ENCODE data around the gene ERI3.

Gene ERI3

DNA sequence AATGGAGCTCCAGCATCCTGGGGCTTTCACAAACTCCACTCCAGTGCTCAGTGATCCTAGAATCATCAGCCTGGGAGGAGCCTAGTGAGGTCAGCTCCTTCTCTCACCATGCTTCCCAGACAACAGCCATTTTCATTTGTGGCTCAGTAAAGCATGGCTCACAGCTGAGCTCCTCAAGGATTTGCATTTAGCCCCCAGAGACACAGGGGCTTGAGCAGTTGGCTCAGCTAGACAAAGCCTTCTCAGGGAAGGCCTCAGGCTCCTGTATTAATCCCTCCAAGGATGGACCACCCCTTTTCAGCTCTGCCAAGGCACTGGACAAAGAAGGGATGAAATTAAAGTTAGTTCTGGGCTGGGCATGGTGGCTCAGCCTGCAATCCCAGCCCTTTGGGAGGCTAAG, 39.5 kb downstream of the ERI3 start:
- no peaks in the 10 kb centered on the region for H3K27me3 Mint-ChIP-seq (ENCODE audit: low read depth)
- no peak overlapping the region for H3K27ac Mint-ChIP-seq
- H3K36me3 Mint-ChIP-seq (ENCODE audit: low read depth) = peaks cover 5% of the 10 kb centered on the region
- H3K4me1 Mint-ChIP-seq (ENCODE audit: low read depth) = peaks cover 12% of the 10 kb centered on the region
- H3K4me3 Mint-ChIP-seq = no peak overlapping the region
- H3K9me3 Mint-ChIP-seq = no peaks in the 10 kb centered on the region
- no peak for DNase-seq (ENCODE audit: low spot score)

DNA sequence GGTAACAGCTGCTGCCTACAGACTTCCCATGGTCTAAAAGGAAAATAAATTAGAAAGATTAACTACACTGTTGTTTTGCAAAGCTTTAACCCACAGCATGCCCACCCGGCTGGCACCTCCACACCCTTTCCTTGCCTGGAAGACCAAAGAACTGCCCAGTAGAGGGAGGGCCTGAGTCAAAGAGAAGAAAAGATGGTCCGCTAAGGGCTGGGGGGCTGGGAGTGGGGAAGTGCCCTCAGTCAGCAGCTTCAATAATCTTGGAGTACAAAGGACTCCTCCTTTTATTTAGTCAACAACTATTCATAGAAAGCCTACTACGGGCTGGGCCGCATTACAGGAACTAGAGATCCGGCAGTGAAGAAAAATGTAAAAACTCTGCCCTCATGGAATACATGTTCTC, 40.6 kb downstream of the ERI3 start:
- H3K9me3 Mint-ChIP-seq = no peaks in the 10 kb centered on the region
- H3K4me3 Mint-ChIP-seq = no peak overlapping the region
- no peak overlapping the region for H3K27ac Mint-ChIP-seq
- H3K4me1 Mint-ChIP-seq (ENCODE audit: low read depth) = peaks cover 15% of the 10 kb centered on the region
- peaks cover 8% of the 10 kb centered on the region for H3K36me3 Mint-ChIP-seq (ENCODE audit: low read depth)
- H3K27me3 Mint-ChIP-seq (ENCODE audit: low read depth) = no peaks in the 10 kb centered on the region
- DNase-seq (ENCODE audit: low spot score) = no peak

- Mint-ChIP-seq H3K9me3 (no peaks in the 10 kb centered on the region), H3K4me1 (ENCODE audit: low read depth) (peaks cover 15% of the 10 kb centered on the region), H3K27me3 (ENCODE audit: low read depth) (no peaks in the 10 kb centered on the region), H3K4me3 (no peak overlapping the region), H3K27ac (no peak overlapping the region), H3K36me3 (ENCODE audit: low read depth) (peaks cover 8% of the 10 kb centered on the region)
- no peak for DNase-seq (ENCODE audit: low spot score)
Observed at GRCh38 chr1:44313265-44313918, 41.7 kb downstream of the ERI3 start.

GRCh38 chr1:44312399-44313196, 42.5 kb downstream of the ERI3 start:
- H3K4me1 Mint-ChIP-seq (ENCODE audit: low read depth) = peaks cover 11% of the 10 kb centered on the region
- H3K27me3 Mint-ChIP-seq (ENCODE audit: low read depth) = no peaks in the 10 kb centered on the region
- H3K36me3 Mint-ChIP-seq (ENCODE audit: low read depth) = peaks cover 13% of the 10 kb centered on the region
- no peak overlapping the region for H3K4me3 Mint-ChIP-seq
- H3K27ac Mint-ChIP-seq = no peak overlapping the region
- DNase-seq (ENCODE audit: low spot score) = no peak
- H3K9me3 Mint-ChIP-seq = no peaks in the 10 kb centered on the region

DNA sequence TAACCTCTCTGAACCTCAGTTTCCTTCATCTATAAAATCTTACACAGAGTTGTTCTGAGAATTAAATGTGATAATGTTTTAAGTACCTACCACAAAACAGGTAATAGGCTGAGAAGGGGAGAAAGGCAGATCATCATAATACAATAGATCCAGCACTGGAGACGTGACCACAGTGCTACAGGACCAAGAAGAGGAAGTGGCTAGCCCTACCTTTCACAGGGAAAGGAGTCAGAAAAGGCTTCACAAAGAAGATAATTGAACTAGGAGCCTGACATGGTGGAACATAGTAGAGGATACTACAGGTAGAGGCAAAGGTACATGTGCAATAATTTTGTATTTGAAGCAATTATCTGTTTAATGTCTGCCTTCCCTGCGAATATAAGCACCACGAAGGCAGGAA, 45.1 kb downstream of the ERI3 start:
- no peak overlapping the region for H3K27ac Mint-ChIP-seq

DNA sequence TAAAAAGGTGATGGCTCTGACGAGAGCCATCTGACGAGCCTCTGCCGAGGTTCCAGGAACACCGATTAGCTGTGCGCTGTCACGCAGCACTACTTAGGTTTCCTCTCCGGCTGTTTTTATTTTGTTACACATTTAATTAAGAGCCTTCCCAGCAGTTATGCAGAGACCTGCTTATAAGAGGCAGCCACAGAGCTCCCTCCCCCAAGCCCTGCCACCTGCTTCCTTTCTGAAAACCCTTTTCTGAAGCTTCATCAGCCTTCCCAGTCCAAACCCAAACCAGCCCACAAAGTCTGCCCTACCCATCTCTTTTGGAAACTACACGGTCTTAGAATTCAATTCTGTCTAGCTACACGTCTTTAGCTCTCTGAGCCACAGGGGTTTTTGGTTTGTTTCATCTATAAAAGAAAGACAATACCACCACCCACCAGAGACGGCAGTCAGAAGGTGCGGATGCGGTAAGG, 49.1 kb downstream of the ERI3 start:
- Mint-ChIP-seq H3K36me3 (ENCODE audit: low read depth) (peaks cover 36% of the 10 kb centered on the region), H3K27me3 (ENCODE audit: low read depth) (no peaks in the 10 kb centered on the region), H3K4me1 (ENCODE audit: low read depth) (peaks cover 13% of the 10 kb centered on the region), H3K27ac (peak overlapping the region; percentile 72), H3K4me3 (no peak overlapping the region), H3K9me3 (no peaks in the 10 kb centered on the region)
- DNase-seq (ENCODE audit: low spot score) = peak; percentile 4

More for the DNA sequence above, 45.1 kb downstream of the ERI3 start:
- Mint-ChIP-seq H3K4me3 (no peak overlapping the region), H3K4me1 (ENCODE audit: low read depth) (peaks cover 13% of the 10 kb centered on the region), H3K9me3 (no peaks in the 10 kb centered on the region), H3K36me3 (ENCODE audit: low read depth) (peaks cover 28% of the 10 kb centered on the region), H3K27me3 (ENCODE audit: low read depth) (no peaks in the 10 kb centered on the region)
- DNase-seq (ENCODE audit: low spot score) = no peak

DNA sequence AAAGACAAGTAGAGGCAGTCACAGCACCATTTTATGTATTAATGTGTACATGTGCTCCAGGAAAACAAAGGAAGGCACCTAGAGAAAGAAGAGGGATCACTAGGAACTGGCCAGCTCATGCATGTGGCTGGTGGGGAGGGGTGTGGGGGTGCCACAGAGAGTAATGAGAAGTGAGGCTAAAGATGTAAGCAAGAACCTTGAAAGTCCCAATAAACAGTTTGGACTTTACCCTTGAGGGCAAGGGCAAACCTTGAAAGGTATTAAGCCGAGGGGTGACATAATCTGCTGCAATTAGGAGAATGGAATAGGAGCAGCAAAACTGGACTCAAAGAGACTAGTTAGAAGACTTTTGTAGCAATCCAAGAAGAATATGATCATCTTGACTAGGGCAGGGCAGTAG, 51.5 kb downstream of the ERI3 start:
- Mint-ChIP-seq H3K36me3 (ENCODE audit: low read depth) (peaks cover 31% of the 10 kb centered on the region), H3K27ac (no peak overlapping the region), H3K9me3 (no peaks in the 10 kb centered on the region), H3K27me3 (ENCODE audit: low read depth) (no peaks in the 10 kb centered on the region), H3K4me3 (no peak overlapping the region), H3K4me1 (ENCODE audit: low read depth) (peaks cover 10% of the 10 kb centered on the region)
- DNase-seq (ENCODE audit: low spot score) = no peak

- Mint-ChIP-seq H3K9me3 (no peaks in the 10 kb centered on the region), H3K4me1 (ENCODE audit: low read depth) (peaks cover 10% of the 10 kb centered on the region), H3K4me3 (no peak overlapping the region), H3K27ac (no peak overlapping the region), H3K27me3 (ENCODE audit: low read depth) (no peaks in the 10 kb centered on the region), H3K36me3 (ENCODE audit: low read depth) (peaks cover 27% of the 10 kb centered on the region)
- no peak for DNase-seq (ENCODE audit: low spot score)
Observed at GRCh38 chr1:44302541-44302940, 52.5 kb downstream of the ERI3 start.

- peaks cover 20% of the 10 kb centered on the region for H3K36me3 Mint-ChIP-seq (ENCODE audit: low read depth)
- no peak for DNase-seq (ENCODE audit: low spot score)
- H3K9me3 Mint-ChIP-seq = no peaks in the 10 kb centered on the region
- no peaks in the 10 kb centered on the region for H3K27me3 Mint-ChIP-seq (ENCODE audit: low read depth)
- no peak overlapping the region for H3K4me3 Mint-ChIP-seq
- H3K27ac Mint-ChIP-seq = no peak overlapping the region
- H3K4me1 Mint-ChIP-seq (ENCODE audit: low read depth) = peaks cover 9% of the 10 kb centered on the region
Observed at GRCh38 chr1:44301442-44301841, 53.6 kb downstream of the ERI3 start.

DNA sequence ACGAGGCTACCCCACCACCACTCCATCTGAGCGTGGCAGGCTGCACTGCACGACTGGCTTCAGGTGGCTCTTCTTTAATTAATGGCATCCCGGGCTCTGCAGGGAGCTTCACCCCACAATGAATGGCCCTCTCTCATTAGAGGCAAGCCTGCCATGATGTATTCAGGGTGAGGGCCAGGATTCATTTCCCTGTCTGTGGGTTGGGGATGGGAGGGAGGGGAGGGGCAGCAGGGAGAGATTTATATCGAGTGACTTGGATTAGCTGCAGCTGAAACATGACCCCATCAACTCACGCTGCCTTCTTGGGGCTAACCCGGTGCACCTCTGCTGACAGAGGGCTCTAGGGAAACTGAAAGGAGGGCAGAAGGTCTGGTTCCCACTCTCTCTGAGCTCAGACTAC, 54.2 kb downstream of the ERI3 start:
- no peak overlapping the region for H3K27ac Mint-ChIP-seq
- H3K9me3 Mint-ChIP-seq = no peaks in the 10 kb centered on the region
- no peak overlapping the region for H3K4me3 Mint-ChIP-seq
- DNase-seq (ENCODE audit: low spot score) = no peak
- no peaks in the 10 kb centered on the region for H3K27me3 Mint-ChIP-seq (ENCODE audit: low read depth)
- H3K4me1 Mint-ChIP-seq (ENCODE audit: low read depth) = peaks cover 3% of the 10 kb centered on the region
- H3K36me3 Mint-ChIP-seq (ENCODE audit: low read depth) = peaks cover 15% of the 10 kb centered on the region

GRCh38 chr1:44297695-44298400, 57.2 kb downstream of the ERI3 start:
- H3K9me3 Mint-ChIP-seq = no peaks in the 10 kb centered on the region
- H3K36me3 Mint-ChIP-seq (ENCODE audit: low read depth) = peaks cover 4% of the 10 kb centered on the region
- no peak overlapping the region for H3K27ac Mint-ChIP-seq
- DNase-seq (ENCODE audit: low spot score) = no peak
- no peak overlapping the region for H3K4me3 Mint-ChIP-seq
- H3K27me3 Mint-ChIP-seq (ENCODE audit: low read depth) = no peaks in the 10 kb centered on the region
- no peaks in the 10 kb centered on the region for H3K4me1 Mint-ChIP-seq (ENCODE audit: low read depth)

DNA sequence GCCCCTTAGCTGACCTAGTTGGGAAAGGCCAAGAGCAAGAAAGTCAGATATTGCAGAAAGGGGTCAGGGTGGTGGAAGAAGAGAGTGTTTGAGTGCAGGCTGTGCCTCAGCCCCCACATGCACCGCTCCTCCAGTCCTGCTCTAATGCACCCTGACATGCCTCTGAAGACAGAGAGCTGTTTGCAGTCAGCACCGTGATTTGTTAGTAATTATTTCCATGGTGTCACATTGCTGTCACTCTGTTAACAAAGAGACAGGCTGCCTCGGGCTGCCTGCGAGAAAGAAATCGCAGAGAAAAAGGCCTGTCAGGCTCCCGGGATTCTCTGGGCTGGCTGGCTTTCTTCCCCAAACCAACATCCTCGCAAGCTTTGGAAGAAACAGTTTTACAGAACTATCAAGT, 58.3 kb downstream of the ERI3 start:
- no peak for DNase-seq (ENCODE audit: low spot score)
- Mint-ChIP-seq H3K27me3 (ENCODE audit: low read depth) (no peaks in the 10 kb centered on the region), H3K4me3 (no peak overlapping the region), H3K4me1 (ENCODE audit: low read depth) (no peaks in the 10 kb centered on the region), H3K36me3 (ENCODE audit: low read depth) (peaks cover 4% of the 10 kb centered on the region), H3K27ac (no peak overlapping the region), H3K9me3 (no peaks in the 10 kb centered on the region)

DNA sequence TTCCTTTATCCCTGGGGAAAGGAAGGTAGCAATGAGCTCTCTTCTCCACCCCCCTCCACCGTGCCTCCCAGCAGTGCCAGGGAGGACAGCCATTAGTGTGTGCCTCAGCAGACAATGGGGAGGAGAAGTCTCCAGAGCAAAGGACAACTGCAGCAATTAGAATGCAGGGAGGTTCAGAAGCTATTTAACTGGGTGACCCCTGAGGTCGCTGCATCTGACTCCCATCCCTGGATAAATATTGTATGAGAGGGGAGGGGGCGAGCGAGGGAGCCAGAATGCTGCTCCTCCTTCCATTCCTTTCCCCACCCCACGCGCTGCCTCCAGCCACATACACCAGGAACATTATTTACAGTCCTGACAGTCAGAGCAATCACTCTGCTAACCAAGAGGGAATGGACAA, 59.0 kb downstream of the ERI3 start:
- Mint-ChIP-seq H3K4me3 (no peak overlapping the region), H3K27ac (no peak overlapping the region), H3K27me3 (ENCODE audit: low read depth) (no peaks in the 10 kb centered on the region), H3K9me3 (no peaks in the 10 kb centered on the region), H3K4me1 (ENCODE audit: low read depth) (no peaks in the 10 kb centered on the region), H3K36me3 (ENCODE audit: low read depth) (peaks cover 4% of the 10 kb centered on the region)
- no peak for DNase-seq (ENCODE audit: low spot score)

- no peaks in the 10 kb centered on the region for H3K4me1 Mint-ChIP-seq (ENCODE audit: low read depth)
- H3K4me3 Mint-ChIP-seq = no peak overlapping the region
- H3K9me3 Mint-ChIP-seq = no peaks in the 10 kb centered on the region
- H3K27ac Mint-ChIP-seq = no peak overlapping the region
- H3K36me3 Mint-ChIP-seq (ENCODE audit: low read depth) = peaks cover 4% of the 10 kb centered on the region
- no peaks in the 10 kb centered on the region for H3K27me3 Mint-ChIP-seq (ENCODE audit: low read depth)
- no peak for DNase-seq (ENCODE audit: low spot score)
Observed at GRCh38 chr1:44294588-44295007, 60.5 kb downstream of the ERI3 start.

Measured in T-helper 2 cell treated with Interferon-gamma antibody and Interleukin-4, amounts not matched to agents 5 μg/mL and 100 μg/mL, for 36 hours (primary cell).